Erythroblast (primary cell): Measurements from ENCODE around the gene SPANXN2.

ENCODE experiments used
- GATA1 ChIP-seq: IDR thresholded peaks from 2 replicates; pipeline ENCODE4 v1.6.1; 2011; ENCODE audit warnings: low read depth, mild to moderate bottlenecking, control low read depth, low read length, moderate library complexity
- POLR2A ChIP-seq: IDR thresholded peaks from 2 replicates; pipeline ENCODE4 v1.6.1; 2011; ENCODE audit warnings: mild to moderate bottlenecking, low read length

GRCh38 chrX:143701460-143701859 is 19.1 kb downstream of the SPANXN2 start:
- TF ChIP-seq POLR2A: no peak
- no peak for TF ChIP-seq GATA1
